Activated CD4-positive, CD25-positive, alpha-beta regulatory T cell (primary cell): ENCODE measurements around the gene SOWAHA.

ENCODE experiments used
- DNase-seq, 4 experiments: peaks; one replicate each; lab custom pipeline; 2025; lab: John Stamatoyannopoulos, UW

The SOWAHA gene

DNA sequence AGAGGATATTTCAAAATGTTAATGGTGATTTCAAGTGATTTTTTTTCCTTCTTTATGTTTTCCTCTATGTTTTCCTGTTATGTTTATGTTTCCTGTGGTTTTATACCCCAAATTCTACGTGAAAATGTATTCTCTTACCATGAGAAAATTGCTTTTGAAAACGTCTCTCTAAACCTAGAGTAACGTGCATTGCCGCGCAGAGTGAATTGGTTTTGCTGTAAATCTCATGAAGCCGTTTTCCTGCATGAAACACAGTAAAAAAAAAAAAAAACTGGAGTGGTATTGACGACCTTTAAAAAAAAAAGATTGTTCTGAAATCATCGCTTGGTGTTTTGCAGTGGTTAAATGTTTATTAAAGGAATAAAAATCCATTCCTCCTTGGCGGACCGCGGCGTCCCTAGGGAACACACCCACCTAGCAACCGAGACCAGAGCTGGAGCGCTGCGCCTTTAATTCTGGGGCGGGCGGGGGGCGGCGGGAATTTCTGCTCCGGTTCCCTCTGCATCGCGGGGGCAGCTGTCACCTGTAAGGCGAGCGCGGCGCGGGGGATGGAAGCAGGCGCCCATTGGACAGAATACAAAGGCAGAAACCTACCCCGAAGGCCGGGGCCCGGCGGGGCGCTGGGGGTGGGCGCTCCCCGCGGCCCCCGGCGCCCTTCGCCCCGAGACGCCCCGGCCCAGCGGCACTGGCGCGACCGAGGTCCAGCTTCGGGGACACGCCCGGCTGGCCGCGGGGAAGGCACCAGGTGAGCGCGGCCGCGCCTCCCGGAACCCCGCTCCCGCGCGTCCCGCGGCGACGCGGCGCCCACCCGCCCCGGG is at the start of gene SOWAHA:
Gene SOWAHA (plus strand): TSS at position 522 of the 818 bp plus-strand sequence. CDS start 320 bp downstream, outside the sequence.
- no peak for DNase-seq

GRCh38 chr5:132764051-132764450 is 49.1 kb upstream of the SOWAHA start:
- no peak for DNase-seq

DNA sequence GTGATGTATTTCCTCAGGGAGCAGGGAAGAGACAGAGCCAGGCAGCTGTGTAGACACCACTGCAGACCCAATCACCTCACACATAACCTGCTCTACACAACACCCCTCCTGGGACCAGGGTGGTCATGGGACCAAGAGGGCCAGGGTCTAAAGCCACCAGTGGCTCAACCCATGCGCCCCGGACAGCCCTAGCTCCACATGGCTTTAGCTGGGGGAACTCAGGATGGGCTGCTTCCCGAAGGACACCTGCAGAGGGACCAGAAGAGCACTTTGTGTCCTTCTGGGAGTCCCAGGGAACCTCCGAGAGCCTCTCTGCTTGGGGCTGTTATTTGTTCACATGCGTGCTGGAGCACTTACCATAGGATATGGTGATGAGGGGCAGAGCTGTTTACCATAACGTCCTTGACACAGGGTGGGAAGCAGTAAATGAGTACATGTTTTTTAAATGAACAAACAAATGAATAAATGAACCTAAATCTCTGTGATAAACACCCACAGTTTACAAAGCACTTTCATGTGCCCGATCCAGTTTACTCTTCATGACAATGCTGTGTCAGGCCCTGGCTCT is 48.3 kb upstream of the SOWAHA start:
- DNase-seq, result no peak

- no peak for DNase-seq
Measured at GRCh38 chr5:132765311-132766019, 47.6 kb upstream of the SOWAHA start.

DNA sequence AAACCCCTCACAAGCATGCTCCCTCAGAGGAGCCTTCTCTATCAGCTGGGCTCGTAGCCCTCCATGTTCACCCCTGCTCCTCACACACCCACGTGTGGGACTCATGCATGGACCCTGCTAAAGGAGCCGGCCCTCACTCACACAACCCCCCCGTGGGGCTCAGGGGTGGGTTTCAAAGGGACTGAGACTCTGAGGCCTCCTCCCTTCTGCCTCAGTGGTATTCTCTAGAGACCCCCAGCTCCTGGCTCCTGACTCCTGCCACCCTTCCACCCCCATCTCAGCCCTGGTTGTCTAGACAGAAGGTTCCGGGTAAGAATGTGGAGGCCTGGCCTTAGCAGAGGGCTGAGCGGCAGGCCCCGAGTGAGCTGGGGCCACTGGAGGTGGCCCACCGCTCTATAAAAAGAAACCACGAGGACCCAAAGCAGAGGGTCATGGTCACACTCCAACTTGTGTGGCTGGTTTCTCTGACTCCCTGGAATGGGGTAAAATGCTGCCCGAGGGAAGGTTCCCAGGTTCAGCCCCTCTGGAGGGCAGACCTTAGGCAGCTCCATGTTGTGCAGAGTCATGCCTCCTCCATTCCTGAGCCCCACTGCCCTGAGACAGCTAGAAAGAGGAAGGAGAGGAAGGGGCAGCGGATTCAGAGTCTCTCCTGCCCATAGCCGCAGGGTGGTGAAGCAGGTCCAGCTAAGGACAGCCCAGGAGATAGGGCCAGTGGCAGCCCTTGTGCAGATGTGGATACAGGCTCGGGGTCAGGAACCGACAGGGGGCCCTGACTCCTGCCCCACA is 46.9 kb upstream of the SOWAHA start:
- no peak for DNase-seq

GRCh38 chr5:132766806-132767055 is 46.4 kb upstream of the SOWAHA start:
- DNase-seq, result no peak

DNA sequence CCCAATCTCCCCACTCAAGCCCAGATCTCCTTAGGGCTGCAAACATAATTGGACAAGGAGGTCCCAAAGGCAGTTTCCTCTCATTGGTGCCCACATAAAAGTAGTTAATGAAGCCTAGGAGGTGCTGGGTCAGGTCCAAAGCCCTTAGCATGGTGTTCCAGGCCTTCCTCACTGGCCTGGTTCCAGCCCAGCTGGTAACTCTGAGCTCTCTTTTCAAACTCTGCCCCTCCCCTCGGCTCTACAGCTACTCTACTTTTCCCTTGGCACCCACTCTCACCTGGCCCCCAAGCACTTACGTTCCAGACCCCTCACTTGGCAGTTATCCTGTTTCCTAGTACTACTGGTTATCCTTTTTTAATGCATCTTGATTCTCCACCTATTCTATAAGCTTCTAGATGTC is 46.0 kb upstream of the SOWAHA start:
- DNase-seq, result no peak

DNA sequence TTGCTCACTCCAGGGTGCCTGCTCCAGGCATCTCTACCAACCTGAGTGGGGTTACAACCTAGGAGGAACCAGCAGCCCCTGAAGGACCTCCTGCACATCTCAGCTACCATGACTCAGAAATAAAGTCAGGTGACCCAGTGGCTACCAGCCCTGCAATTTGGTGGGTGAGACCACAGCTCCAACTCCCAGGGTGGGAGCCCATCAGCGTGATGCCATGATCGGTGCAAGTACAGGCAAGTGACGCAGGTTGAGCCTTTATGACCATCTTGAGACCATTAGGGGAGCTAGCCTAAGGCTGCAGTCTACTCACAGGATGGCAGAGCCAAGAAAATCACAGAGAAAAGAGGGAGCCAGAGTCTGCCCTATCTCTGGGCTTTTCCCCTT is 44.6 kb upstream of the SOWAHA start:
- no peak for DNase-seq

DNA sequence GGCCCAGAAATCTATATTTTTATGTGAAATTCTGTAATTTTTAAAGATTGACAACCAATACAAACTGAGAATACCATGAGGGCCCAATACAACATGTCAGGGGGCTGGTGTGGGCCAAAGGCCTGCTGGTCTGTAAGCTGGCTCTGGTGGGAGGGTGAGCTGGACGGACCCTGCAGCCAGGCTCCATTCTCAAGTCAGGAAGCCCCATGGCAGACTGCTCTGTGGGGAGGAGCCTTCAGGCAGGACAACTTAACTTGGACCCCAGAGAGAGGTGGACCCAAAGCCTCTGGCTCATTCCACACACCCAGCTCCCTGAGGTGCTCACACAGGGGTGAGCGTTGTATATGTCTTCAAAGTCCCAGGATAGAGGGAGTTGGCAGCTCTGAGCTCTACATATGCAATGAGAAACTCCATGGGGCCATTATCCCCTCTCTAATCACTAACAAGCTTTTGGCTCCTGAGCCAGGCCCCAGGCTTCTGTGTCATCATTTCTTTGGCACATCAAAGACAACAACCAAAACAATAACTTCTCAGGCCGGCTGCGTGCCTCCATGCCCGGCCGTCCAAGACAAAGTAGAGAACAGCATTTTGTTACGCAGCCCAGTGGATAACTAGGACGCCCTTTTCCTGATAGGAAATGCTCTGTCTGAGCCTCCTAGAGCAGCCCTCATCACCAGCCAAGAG is 42.5 kb upstream of the SOWAHA start:
- no peak for DNase-seq

DNA sequence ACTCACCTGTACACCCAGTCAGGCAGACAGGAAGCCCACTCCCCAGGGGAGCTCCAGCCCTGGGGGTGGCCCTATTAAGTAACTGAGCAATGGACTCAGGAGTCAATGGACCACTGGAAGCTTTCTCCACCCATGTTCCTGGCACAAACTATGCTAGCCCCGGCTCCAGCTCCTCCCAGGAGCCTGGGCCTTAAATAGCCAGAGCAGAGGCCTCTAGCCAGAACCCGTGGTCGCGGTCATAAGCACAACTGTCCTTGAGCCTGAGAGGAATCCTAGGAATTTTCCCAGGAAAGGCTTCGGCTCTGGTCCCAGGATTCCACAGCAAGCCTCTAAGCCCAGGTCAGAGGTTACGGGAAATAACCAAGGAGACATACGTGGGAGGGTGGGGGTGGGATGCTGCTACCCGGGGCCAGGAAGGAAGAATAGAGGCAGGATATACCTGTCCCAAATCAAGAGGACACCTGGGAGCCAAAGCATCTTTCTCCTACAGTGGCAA is 41.6 kb upstream of the SOWAHA start:
- DNase-seq, result no peak

GRCh38 chr5:132772291-132773070 is 40.6 kb upstream of the SOWAHA start:
- no peak for DNase-seq

- DNase-seq, result no peak
Measured at GRCh38 chr5:132773114-132773513, 40.0 kb upstream of the SOWAHA start.

DNA sequence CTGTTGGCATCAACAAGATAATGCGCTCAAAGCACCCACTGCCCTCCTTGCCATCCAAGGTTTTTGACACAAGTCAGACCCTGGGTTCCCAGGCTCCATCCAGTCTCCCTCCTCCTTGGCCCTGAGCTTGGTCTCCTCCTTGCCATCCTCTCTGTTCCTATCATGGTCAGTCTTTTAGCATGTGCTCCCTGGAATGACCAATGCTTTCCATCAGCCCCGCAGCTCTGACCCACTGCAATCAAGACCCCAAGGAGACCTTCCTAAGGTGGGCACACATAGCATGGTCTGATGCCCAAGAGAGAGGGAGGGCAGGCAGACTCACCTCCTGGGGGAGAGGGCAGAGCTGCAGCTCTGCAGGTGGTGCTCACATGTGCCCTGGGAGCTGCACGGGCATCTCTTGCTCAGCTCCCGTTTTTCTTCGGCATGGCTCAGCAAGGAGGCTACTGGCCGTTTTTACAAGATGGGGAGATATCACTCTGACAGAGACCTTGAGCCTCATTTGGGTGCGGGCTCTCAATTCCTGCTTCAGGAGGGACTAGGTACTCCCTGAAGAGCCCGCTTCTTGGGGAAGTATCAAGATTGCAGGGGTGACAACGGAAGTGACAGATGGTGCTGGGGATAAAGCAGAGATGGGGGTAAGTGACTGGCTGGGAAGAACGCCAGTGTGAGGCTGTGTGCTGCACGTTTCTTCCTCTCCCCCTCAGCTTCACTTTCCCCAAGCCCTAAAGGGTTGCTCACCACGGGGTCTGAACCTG is 39.3 kb upstream of the SOWAHA start:
- DNase-seq, result no peak

- no peak for DNase-seq
Measured at GRCh38 chr5:132774406-132774805, 38.7 kb upstream of the SOWAHA start.

GRCh38 chr5:132774896-132775295 is 38.2 kb upstream of the SOWAHA start:
- no peak for DNase-seq

DNA sequence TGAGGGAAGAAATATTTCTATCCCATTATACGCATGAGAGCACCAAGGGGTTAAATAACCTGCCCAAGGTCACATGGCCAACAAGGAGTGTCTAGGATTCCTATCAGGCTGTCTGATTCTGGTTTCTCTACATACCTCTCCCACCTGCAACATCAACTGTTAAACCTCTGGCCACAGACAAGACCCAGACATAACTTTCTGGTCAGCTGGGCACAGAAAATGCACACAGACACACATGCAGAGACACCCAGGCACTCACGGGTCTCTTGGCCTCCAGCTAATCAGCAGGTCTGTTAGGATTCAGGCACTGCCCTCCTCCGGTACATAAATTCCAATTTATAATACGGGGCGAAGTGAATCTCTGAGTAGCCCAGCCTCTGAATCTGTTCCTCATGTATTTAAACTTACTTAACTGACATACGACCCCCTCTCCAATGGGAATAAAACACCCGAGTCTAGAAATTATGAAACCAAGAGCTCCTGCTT is 37.6 kb upstream of the SOWAHA start:
- no peak for DNase-seq

GRCh38 chr5:132776131-132776937 is 36.8 kb upstream of the SOWAHA start:
- no peak for DNase-seq

GRCh38 chr5:132776938-132777208 is 36.2 kb upstream of the SOWAHA start:
- no peak for DNase-seq
